ENCODE measurements around the gene TMEM151B.
"Not testable (repeated sequence)": the region's sequence is repeated elsewhere in the genome, so short reads cannot be mapped to it uniquely, and the experiment has no call there.

TMEM151B gene

GRCh38 chr6:44315516-44315915, 45.3 kb downstream of the TMEM151B start:
- Histone ChIP-seq H3K9me3 (ENCODE audit: control insufficient read depth, low read length) (no peaks in the 10 kb centered on the region), H3K4me3 (ENCODE audit: low read length) (no peak overlapping the region), H3K27me3 (replicated peaks; ENCODE audit: control insufficient read depth, insufficient read depth, low read length) (peaks cover 28% of the 10 kb centered on the region), H3K9ac (ENCODE audit: low read length) (no peak overlapping the region), H3K36me3 (ENCODE audit: control insufficient read depth, insufficient read depth, low read length, severe bottlenecking) (peaks cover 8% of the 10 kb centered on the region), H3K4me1 (ENCODE audit: control insufficient read depth, insufficient read depth, low read length) (peaks cover 11% of the 10 kb centered on the region)
- DNase-seq (ENCODE audit: low read depth): no peak

DNA sequence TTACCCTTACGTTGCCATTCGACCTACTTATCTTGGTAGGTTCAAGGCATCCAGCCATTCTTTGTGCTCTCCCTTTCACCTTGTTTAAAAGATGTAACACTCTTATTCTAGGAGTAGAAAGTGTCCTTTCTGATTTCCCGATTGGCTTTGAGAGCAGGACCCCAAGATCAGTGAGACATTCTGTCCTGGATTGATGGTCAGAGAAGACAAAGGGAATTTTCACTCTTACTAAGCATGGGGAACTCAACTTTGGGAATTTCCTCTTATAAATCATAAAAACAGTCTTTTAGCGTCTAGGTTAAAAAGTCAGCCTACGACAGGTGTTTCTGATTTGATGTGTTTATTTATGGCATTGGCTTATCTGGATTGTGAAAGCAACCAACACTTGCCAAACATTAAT, 45.7 kb downstream of the TMEM151B start:
- H3K27me3 ChIP-seq (replicated peaks; ENCODE audit: control insufficient read depth, insufficient read depth, low read length): peaks cover 32% of the 10 kb centered on the region
- no peaks in the 10 kb centered on the region for H3K9me3 ChIP-seq (ENCODE audit: control insufficient read depth, low read length)
- no peak overlapping the region for H3K4me3 ChIP-seq (ENCODE audit: low read length)
- no peak for DNase-seq (ENCODE audit: low read depth)
- peaks cover 4% of the 10 kb centered on the region for H3K36me3 ChIP-seq (ENCODE audit: control insufficient read depth, insufficient read depth, low read length, severe bottlenecking)
- H3K4me1 ChIP-seq (ENCODE audit: control insufficient read depth, insufficient read depth, low read length): peaks cover 11% of the 10 kb centered on the region
- no peak overlapping the region for H3K9ac ChIP-seq (ENCODE audit: low read length)

DNA sequence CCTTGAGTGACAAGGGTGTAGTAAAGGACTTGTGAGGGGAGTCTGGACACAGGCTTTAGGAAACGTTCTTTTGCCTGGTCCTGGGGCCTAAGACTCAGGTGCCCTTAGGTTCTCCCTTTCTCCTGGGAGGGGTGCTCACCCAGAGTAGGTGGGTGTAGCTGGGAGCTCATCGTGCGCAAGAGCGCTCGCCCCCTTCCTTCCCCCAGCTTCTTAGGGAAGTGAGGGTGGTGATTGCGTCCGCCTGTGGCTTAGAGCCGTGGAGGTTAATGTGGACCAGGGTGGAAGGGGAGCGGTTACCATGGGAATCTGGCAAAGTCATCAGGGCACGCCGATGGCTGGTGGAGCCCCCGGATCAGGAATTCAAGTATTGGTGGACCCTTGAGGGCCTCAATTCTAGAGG, 46.2 kb downstream of the TMEM151B start:
- peaks cover 34% of the 10 kb centered on the region for H3K27me3 ChIP-seq (replicated peaks; ENCODE audit: control insufficient read depth, insufficient read depth, low read length)
- no peak overlapping the region for H3K9ac ChIP-seq (ENCODE audit: low read length)
- H3K36me3 ChIP-seq (ENCODE audit: control insufficient read depth, insufficient read depth, low read length, severe bottlenecking): no peaks in the 10 kb centered on the region
- no peaks in the 10 kb centered on the region for H3K9me3 ChIP-seq (ENCODE audit: control insufficient read depth, low read length)
- no peak for DNase-seq (ENCODE audit: low read depth)
- no peak overlapping the region for H3K4me3 ChIP-seq (ENCODE audit: low read length)
- H3K4me1 ChIP-seq (ENCODE audit: control insufficient read depth, insufficient read depth, low read length): peaks cover 11% of the 10 kb centered on the region

DNA sequence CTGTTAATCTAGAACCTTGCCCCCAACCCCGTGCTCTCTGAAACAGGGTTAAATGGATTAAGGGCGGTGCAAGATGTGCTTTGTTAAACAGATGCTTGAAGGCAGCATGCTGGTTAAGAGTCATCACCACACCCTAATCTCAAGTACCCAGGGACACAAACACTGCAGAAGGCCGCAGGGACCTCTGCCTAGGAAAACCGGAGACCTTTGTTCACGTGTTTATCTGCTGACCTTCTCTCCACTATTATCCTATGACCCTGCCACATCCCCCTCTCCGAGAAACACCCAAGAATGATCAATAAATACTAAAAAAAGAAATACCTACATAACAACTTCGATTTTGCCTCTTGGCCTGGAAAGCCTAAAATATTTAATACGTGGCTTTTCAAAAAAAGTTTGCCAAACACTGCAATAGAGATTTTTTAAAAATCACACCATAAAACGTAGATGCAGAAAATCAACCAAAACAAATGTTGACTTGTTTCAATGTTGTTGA, 46.9 kb downstream of the TMEM151B start:
- not testable (repeated sequence) for H3K4me3 ChIP-seq (ENCODE audit: low read length); H3K9me3 ChIP-seq (ENCODE audit: control insufficient read depth, low read length); H3K9ac ChIP-seq (ENCODE audit: low read length); DNase-seq (ENCODE audit: low read depth); H3K4me1 ChIP-seq (ENCODE audit: control insufficient read depth, insufficient read depth, low read length); H3K36me3 ChIP-seq (ENCODE audit: control insufficient read depth, insufficient read depth, low read length, severe bottlenecking)
- peaks cover 34% of the 10 kb centered on the region for H3K27me3 ChIP-seq (replicated peaks; ENCODE audit: control insufficient read depth, insufficient read depth, low read length)

- DNase-seq (ENCODE audit: low read depth): no peak
- H3K9ac ChIP-seq (ENCODE audit: low read length): no peak overlapping the region
- no peaks in the 10 kb centered on the region for H3K36me3 ChIP-seq (ENCODE audit: control insufficient read depth, insufficient read depth, low read length, severe bottlenecking)
- H3K9me3 ChIP-seq (ENCODE audit: control insufficient read depth, low read length): no peaks in the 10 kb centered on the region
- no peak overlapping the region for H3K4me3 ChIP-seq (ENCODE audit: low read length)
- H3K27me3 ChIP-seq (replicated peaks; ENCODE audit: control insufficient read depth, insufficient read depth, low read length): peaks cover 33% of the 10 kb centered on the region
- H3K4me1 ChIP-seq (ENCODE audit: control insufficient read depth, insufficient read depth, low read length): no peaks in the 10 kb centered on the region
These were observed 51.0 kb downstream of the TMEM151B start for GRCh38 chr6:44321210-44321609.

GRCh38 chr6:44327096-44327495, 56.8 kb downstream of the TMEM151B start:
- Histone ChIP-seq H3K9me3 (ENCODE audit: control insufficient read depth, low read length) (no peaks in the 10 kb centered on the region), H3K9ac (ENCODE audit: low read length) (no peak overlapping the region), H3K4me3 (ENCODE audit: low read length) (no peak overlapping the region), H3K36me3 (ENCODE audit: control insufficient read depth, insufficient read depth, low read length, severe bottlenecking) (no peaks in the 10 kb centered on the region), H3K4me1 (ENCODE audit: control insufficient read depth, insufficient read depth, low read length) (no peaks in the 10 kb centered on the region), H3K27me3 (replicated peaks; ENCODE audit: control insufficient read depth, insufficient read depth, low read length) (peaks cover 36% of the 10 kb centered on the region)
- DNase-seq (ENCODE audit: low read depth): no peak

DNA sequence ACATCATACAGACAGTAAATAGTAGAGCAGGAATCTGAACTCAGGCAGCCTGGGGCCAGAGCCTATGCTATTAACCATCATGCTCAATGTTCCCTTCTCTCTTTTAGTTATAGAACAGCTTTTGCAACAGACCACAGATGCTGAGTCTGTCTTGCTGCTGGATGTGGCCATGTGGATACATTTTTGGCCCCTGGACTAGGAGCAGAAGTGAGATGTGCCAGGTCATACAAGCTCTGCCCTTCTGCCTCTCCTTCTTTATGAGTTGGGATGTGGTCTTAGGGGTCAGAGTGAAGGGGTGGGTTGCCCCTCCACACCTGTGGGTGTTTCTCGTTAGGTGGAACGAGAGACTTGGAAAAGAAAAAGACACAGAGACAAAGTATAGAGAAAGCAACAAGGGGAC, 57.5 kb downstream of the TMEM151B start:
- no peaks in the 10 kb centered on the region for H3K36me3 ChIP-seq (ENCODE audit: control insufficient read depth, insufficient read depth, low read length, severe bottlenecking)
- H3K4me1 ChIP-seq (ENCODE audit: control insufficient read depth, insufficient read depth, low read length): no peaks in the 10 kb centered on the region
- no peak overlapping the region for H3K4me3 ChIP-seq (ENCODE audit: low read length)
- H3K9me3 ChIP-seq (ENCODE audit: control insufficient read depth, low read length): no peaks in the 10 kb centered on the region
- no peak overlapping the region for H3K9ac ChIP-seq (ENCODE audit: low read length)
- DNase-seq (ENCODE audit: low read depth): no peak
- peaks cover 39% of the 10 kb centered on the region for H3K27me3 ChIP-seq (replicated peaks; ENCODE audit: control insufficient read depth, insufficient read depth, low read length)

DNA sequence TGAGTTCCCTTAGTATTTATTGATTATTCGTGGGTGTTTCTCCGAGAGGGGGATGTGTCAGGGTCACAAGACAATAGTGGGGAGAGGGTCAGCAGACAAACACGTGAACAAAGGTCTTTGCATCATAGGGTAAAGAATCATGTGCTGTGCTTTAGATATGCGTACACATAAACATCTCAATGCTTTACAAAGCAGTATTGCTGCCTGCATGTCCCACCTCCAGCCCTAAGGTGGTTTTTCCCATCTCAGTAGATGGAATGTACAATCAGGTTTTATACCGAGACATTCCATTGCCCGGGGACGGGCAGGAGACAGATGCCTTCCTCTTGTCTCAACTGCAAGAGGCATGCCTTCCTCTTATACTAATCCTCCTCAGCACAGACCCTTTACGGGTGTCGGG, 58.0 kb downstream of the TMEM151B start:
- H3K4me3 ChIP-seq (ENCODE audit: low read length); DNase-seq (ENCODE audit: low read depth); H3K4me1 ChIP-seq (ENCODE audit: control insufficient read depth, insufficient read depth, low read length); H3K9me3 ChIP-seq (ENCODE audit: control insufficient read depth, low read length); H3K9ac ChIP-seq (ENCODE audit: low read length); H3K36me3 ChIP-seq (ENCODE audit: control insufficient read depth, insufficient read depth, low read length, severe bottlenecking): not testable (repeated sequence)
- peaks cover 40% of the 10 kb centered on the region for H3K27me3 ChIP-seq (replicated peaks; ENCODE audit: control insufficient read depth, insufficient read depth, low read length)

DNA sequence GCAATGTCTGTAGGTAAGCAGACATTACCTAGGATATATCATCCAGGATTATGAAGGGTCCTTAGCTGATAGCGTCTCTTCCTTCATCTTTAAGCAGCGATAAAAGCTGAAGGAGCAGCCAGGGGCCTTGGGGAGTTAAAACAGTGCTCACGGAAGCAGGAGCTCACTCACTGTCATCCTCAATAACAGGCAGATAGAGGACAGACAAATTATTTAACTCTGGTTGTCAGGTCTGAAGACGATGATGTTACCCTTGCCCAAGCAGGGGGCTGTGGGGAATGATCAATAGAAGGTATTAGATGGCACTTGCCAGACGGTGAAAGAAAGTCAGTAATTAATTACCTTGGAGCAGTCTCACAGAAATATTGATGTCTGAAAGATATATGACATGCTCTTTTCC, 59.6 kb downstream of the TMEM151B start:
- Histone ChIP-seq H3K36me3 (ENCODE audit: control insufficient read depth, insufficient read depth, low read length, severe bottlenecking) (no peaks in the 10 kb centered on the region), H3K9ac (ENCODE audit: low read length) (no peak overlapping the region), H3K9me3 (ENCODE audit: control insufficient read depth, low read length) (no peaks in the 10 kb centered on the region), H3K4me1 (ENCODE audit: control insufficient read depth, insufficient read depth, low read length) (no peaks in the 10 kb centered on the region), H3K27me3 (replicated peaks; ENCODE audit: control insufficient read depth, insufficient read depth, low read length) (peaks cover 40% of the 10 kb centered on the region), H3K4me3 (ENCODE audit: low read length) (no peak overlapping the region)
- no peak for DNase-seq (ENCODE audit: low read depth)

DNA sequence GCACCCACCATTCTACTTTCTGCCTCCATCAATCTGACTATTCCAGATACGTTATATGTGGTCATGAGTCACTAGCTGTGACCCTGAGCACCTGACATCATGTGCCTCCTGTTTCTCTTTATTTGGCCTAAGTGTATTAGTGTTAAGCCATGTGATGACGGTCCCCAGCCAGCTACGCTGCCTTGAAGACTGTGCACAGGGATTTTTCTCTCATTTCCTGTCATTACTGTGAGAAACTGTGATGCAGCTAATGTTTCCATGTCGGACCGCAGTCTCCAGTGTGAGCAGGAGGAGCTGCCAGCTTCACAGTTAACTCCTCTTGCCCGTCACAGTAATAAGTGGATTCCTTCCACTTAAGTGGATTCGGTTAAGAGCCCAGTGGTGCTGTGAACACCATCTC, 62.3 kb downstream of the TMEM151B start:
- Histone ChIP-seq H3K4me3 (ENCODE audit: low read length) (no peak overlapping the region), H3K36me3 (ENCODE audit: control insufficient read depth, insufficient read depth, low read length, severe bottlenecking) (no peaks in the 10 kb centered on the region), H3K27me3 (replicated peaks; ENCODE audit: control insufficient read depth, insufficient read depth, low read length) (peaks cover 51% of the 10 kb centered on the region), H3K9me3 (ENCODE audit: control insufficient read depth, low read length) (no peaks in the 10 kb centered on the region), H3K4me1 (ENCODE audit: control insufficient read depth, insufficient read depth, low read length) (no peaks in the 10 kb centered on the region), H3K9ac (ENCODE audit: low read length) (no peak overlapping the region)
- DNase-seq (ENCODE audit: low read depth): no peak

DNA sequence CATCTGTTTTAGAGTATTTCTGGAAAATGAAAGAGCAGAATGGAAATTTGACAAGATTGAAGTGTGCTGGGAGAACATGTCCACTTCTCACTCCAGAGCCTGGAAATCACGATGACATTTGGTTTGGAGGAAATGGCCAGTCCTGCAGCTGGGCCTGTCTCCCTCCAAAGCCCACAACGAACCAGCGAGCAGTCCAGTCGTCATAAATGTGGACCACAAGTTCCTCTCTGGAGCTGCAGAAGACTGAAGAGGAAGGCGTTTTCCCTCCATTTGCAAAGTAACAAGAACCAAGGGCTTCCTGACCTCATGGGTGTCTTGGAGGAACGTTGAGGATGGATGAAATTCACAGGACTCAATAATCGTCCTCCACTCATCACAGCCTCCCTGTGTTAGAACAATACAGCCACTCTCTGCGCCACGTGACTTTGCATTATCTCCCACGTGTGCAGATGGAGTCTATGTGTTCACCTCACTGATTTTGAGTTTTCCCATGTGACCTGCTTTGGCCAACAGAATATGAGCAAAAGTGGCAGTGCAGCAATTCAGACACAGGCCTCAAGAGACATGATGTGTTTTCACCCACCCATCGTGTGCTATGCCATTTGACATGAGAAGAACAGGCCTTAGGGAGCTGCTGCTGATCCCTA, 63.1 kb downstream of the TMEM151B start:
- Histone ChIP-seq H3K4me3 (ENCODE audit: low read length) (no peak overlapping the region), H3K4me1 (ENCODE audit: control insufficient read depth, insufficient read depth, low read length) (no peaks in the 10 kb centered on the region), H3K9me3 (ENCODE audit: control insufficient read depth, low read length) (no peaks in the 10 kb centered on the region), H3K36me3 (ENCODE audit: control insufficient read depth, insufficient read depth, low read length, severe bottlenecking) (no peaks in the 10 kb centered on the region), H3K9ac (ENCODE audit: low read length) (no peak overlapping the region), H3K27me3 (replicated peaks; ENCODE audit: control insufficient read depth, insufficient read depth, low read length) (peaks cover 55% of the 10 kb centered on the region)
- DNase-seq (ENCODE audit: low read depth): no peak

GRCh38 chr6:44333942-44334341, 63.7 kb downstream of the TMEM151B start:
- Histone ChIP-seq H3K9ac (ENCODE audit: low read length) (no peak overlapping the region), H3K27me3 (replicated peaks; ENCODE audit: control insufficient read depth, insufficient read depth, low read length) (peaks cover 54% of the 10 kb centered on the region), H3K4me1 (ENCODE audit: control insufficient read depth, insufficient read depth, low read length) (no peaks in the 10 kb centered on the region), H3K36me3 (ENCODE audit: control insufficient read depth, insufficient read depth, low read length, severe bottlenecking) (no peaks in the 10 kb centered on the region), H3K4me3 (ENCODE audit: low read length) (no peak overlapping the region), H3K9me3 (ENCODE audit: control insufficient read depth, low read length) (no peaks in the 10 kb centered on the region)
- no peak for DNase-seq (ENCODE audit: low read depth)

All from adipocyte (in vitro differentiated cells).